ENCODE results near the gene GET4.

The GET4 gene

GRCh38 chr7:891805-892204 lies 15.5 kb downstream of the GET4 start:
- TF ChIP-seq ZNF623 (tag by site-specific recombination; IDR thresholded peaks at IDR 0.05) (no peak), ZNF548 (tag by site-specific recombination; IDR thresholded peaks at IDR 0.05) (no peak), REPIN1 (tag by site-specific recombination; IDR thresholded peaks at IDR 0.05; ENCODE audit: low read depth) (no peak), ZNF473 (tag by site-specific recombination; IDR thresholded peaks at IDR 0.05) (no peak), ZNF16 (tag by site-specific recombination; IDR thresholded peaks at IDR 0.05; ENCODE audit: low read depth) (no peak), HIC1 (tag by site-specific recombination; IDR thresholded peaks at IDR 0.05) (no peak), ZNF26 (tag by site-specific recombination; IDR thresholded peaks at IDR 0.05) (no peak), ZNF600 (tag by site-specific recombination; IDR thresholded peaks at IDR 0.05) (no peak), ZNF707 (tag by site-specific recombination; IDR thresholded peaks at IDR 0.05) (no peak), ZNF701 (tag by site-specific recombination; IDR thresholded peaks at IDR 0.05) (no peak), ZNF660 (tag by site-specific recombination; IDR thresholded peaks at IDR 0.05) (no peak), ZNF747 (tag by site-specific recombination; IDR thresholded peaks at IDR 0.05) (no peak), ZNF157 (tag by site-specific recombination; IDR thresholded peaks at IDR 0.05) (no peak), KLF7 (tag by site-specific recombination; IDR thresholded peaks at IDR 0.05; ENCODE audit: borderline replicate concordance) (no peak), ZNF692 (tag by site-specific recombination; IDR thresholded peaks at IDR 0.05) (no peak), ZNF558 (tag by site-specific recombination; IDR thresholded peaks at IDR 0.05) (no peak), ZNF146 (tag by site-specific recombination; IDR thresholded peaks at IDR 0.05) (no peak), SCRT2 (tag by site-specific recombination; IDR thresholded peaks at IDR 0.05) (no peak), ZNF174 (tag by site-specific recombination; IDR thresholded peaks at IDR 0.05) (no peak), PRDM6 (tag by site-specific recombination; IDR thresholded peaks at IDR 0.05) (no peak)
- ChIA-PET POLR2A (interaction anchor here (0.6 kb wide), 1 partner anchor 82 kb away, joined by 5 read pairs; no protein-coding TSS in a partner anchor), CTCF (no interaction called here)
- H3K27ac ChIP-seq (ENCODE audit: extremely low read depth, low read depth, low read length) = no peak overlapping the region
- H3K36me3 ChIP-seq (ENCODE audit: control insufficient read depth in 2 of 2, insufficient read depth in 1 of 2, low read length in 2 of 2) = peaks cover 18 to 92% of the 10 kb centered on the region in 2 experiments; a peak in 2 of 3 replicates
- no peaks in the 10 kb centered on the region for H3K4me1 ChIP-seq (ENCODE audit: control insufficient read depth, insufficient read depth, low read length)
- no peak overlapping the region for H3K4me3 ChIP-seq (ENCODE audit: low read depth, low read length)
- H3K9me3 ChIP-seq (ENCODE audit: control insufficient read depth, insufficient read depth, low read depth, low read length) = no peaks in the 10 kb centered on the region
